Tibial nerve (tissue), 4 donors: ENCODE results near the gene CBX5. TPM values are rescaled to one million over a fixed set of nuclear protein-coding genes. Genes with fewer than 3 reads are reported as not detected.
A peak's percentile ranks its signal among the peaks of the same experiment; 100 is the strongest.

Experiments
- DNase-seq, 2 donors: peaks; one replicate each; pipeline ENCODE4 v3.0.0-alpha.2; 2019; ENCODE audit warnings: low spot score in 2 of 2
- H3K27ac ChIP-seq, 4 donors: fragments of 200-600 bp; sonication (generic) in 3 of 4; one replicate each; pipeline ENCODE4 v1.5.1; 2017 to 2019; ENCODE audit warnings: mild to moderate bottlenecking in 1 of 4
- H3K27me3 ChIP-seq, 2 donors: fragments of 200-600 bp; sonication (generic) in 1 of 2; one replicate each; pipeline versions ENCODE4 v1.5.1 to v1.6.0; 2017 to 2019
- H3K36me3 ChIP-seq, 3 donors: fragments of 200-600 bp; sonication (generic); one replicate each; pipeline ENCODE4 v1.5.1; 2018 to 2019
- H3K4me1 ChIP-seq, 4 donors: fragments of 200-600 bp; sonication (generic) in 3 of 4; one replicate each; pipeline ENCODE4 v1.5.1; 2017 to 2019
- H3K4me3 ChIP-seq, 4 donors: fragments of 200-600 bp; sonication (generic) in 3 of 4; one replicate each; pipeline ENCODE4 v1.5.1; 2017 to 2019; ENCODE audit warnings: mild to moderate bottlenecking in 1 of 4, moderate library complexity in 1 of 4
- H3K9me3 ChIP-seq, 4 donors: fragments of 200-600 bp; sonication (generic) in 3 of 4; one replicate each; pipeline ENCODE4 v1.5.1; 2017 to 2019
- EP300 ChIP-seq, 2 donors: sonication (generic); formaldehyde crosslinking; IDR thresholded peaks; one replicate each; pipeline ENCODE4 v1.6.1; 2017; ENCODE audit warnings: antibody characterized with exemption in 2 of 2, mild to moderate bottlenecking in 1 of 2
- POLR2A ChIP-seq, 2 donors: fragments of 450-650 bp; IDR thresholded peaks; one replicate each; pipeline ENCODE4 v1.6.1; 2017; ENCODE audit warnings: antibody characterized with exemption in 2 of 2, mild to moderate bottlenecking in 2 of 2, moderate library complexity in 2 of 2
- WGBS, 2 donors: methylation state at CpG; one replicate each; pipeline ENCODE4 v1.1.5; 2018; 5-methylcytosine and 5-hydroxymethylcytosine counted together
- total RNA-seq, 4 donors: library from RNA; depleted of rRNA; stranded (reverse); fragments of >200 nt; gene quantifications; one replicate each; pipeline ENCODE4 v1.1.0, GENCODE V29; 2016
- TF ChIP-seq, protein P1 (sequence below), 5 experiments: fragments of 200-600 bp in 3 of 5; fragments of 450-650 bp in 2 of 5; sonication (generic) in 3 of 5; IDR thresholded peaks; one replicate each; pipeline ENCODE4 v1.5.1; 2016 to 2019; ENCODE audit warnings: antibody characterized with exemption in 5 of 5, mild to moderate bottlenecking in 3 of 5, moderate library complexity in 2 of 5

Gene CBX5
- total RNA-seq, 4 donors from 2014 or later: 32.1 to 50.0 (median 42.4) TPM

GRCh38 chr12:54272214-54272613 is 7.7 kb downstream of the CBX5 start:
- Histone ChIP-seq H3K4me1 (peaks cover 0 to 3% (median 0%) of the 10 kb centered on the region in 4 donors), H3K9me3 (no peaks in the 10 kb centered on the region), H3K4me3 (no peak overlapping the region), H3K27me3 (no peaks in the 10 kb centered on the region), H3K36me3 (peaks cover 0 to 19% (median 0%) of the 10 kb centered on the region in 3 donors), H3K27ac (no peak overlapping the region)
- 55 to 65% methylated on average over 1 of the region's 1 CpG for WGBS, 2 donors
- no peak for DNase-seq
- TF ChIP-seq, protein P1, sequence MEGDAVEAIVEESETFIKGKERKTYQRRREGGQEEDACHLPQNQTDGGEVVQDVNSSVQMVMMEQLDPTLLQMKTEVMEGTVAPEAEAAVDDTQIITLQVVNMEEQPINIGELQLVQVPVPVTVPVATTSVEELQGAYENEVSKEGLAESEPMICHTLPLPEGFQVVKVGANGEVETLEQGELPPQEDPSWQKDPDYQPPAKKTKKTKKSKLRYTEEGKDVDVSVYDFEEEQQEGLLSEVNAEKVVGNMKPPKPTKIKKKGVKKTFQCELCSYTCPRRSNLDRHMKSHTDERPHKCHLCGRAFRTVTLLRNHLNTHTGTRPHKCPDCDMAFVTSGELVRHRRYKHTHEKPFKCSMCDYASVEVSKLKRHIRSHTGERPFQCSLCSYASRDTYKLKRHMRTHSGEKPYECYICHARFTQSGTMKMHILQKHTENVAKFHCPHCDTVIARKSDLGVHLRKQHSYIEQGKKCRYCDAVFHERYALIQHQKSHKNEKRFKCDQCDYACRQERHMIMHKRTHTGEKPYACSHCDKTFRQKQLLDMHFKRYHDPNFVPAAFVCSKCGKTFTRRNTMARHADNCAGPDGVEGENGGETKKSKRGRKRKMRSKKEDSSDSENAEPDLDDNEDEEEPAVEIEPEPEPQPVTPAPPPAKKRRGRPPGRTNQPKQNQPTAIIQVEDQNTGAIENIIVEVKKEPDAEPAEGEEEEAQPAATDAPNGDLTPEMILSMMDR (IDR thresholded peaks at IDR 0.05): no peak
- no peak for TF ChIP-seq EP300 (IDR thresholded peaks at IDR 0.05)
- no peak for TF ChIP-seq POLR2A (IDR thresholded peaks at IDR 0.05)

- 88 to 93% methylated on average over 2 of the region's 2 CpGs for WGBS, 2 donors
- Histone ChIP-seq H3K27me3 (no peaks in the 10 kb centered on the region), H3K4me1 (peaks cover 0 to 9% (median 0%) of the 10 kb centered on the region in 4 donors), H3K9me3 (no peaks in the 10 kb centered on the region), H3K27ac (no peak overlapping the region), H3K4me3 (no peak overlapping the region), H3K36me3 (peaks cover 0 to 19% (median 0%) of the 10 kb centered on the region in 3 donors)
- TF ChIP-seq EP300 (IDR thresholded peaks at IDR 0.05) (no peak), POLR2A (IDR thresholded peaks at IDR 0.05) (no peak)
- TF ChIP-seq, protein P1 (IDR thresholded peaks at IDR 0.05): no peak
- no peak for DNase-seq
These were observed 9.6 kb downstream of the CBX5 start for GRCh38 chr12:54270345-54270744.

GRCh38 chr12:54266852-54267251 is 13.1 kb downstream of the CBX5 start:
- Histone ChIP-seq H3K27ac (no peak overlapping the region), H3K36me3 (peaks cover 0 to 4% (median 0%) of the 10 kb centered on the region in 3 donors), H3K9me3 (no peaks in the 10 kb centered on the region), H3K4me3 (no peak overlapping the region), H3K4me1 (peaks cover 0 to 23% (median 8%) of the 10 kb centered on the region in 4 donors), H3K27me3 (no peaks in the 10 kb centered on the region)
- DNase-seq: no peak
- 76% methylated on average over 2 of the region's 2 CpGs for WGBS, 2 donors
- no peak for TF ChIP-seq EP300 (IDR thresholded peaks at IDR 0.05)
- no peak for TF ChIP-seq POLR2A (IDR thresholded peaks at IDR 0.05)
- TF ChIP-seq, protein P1 (IDR thresholded peaks at IDR 0.05): no peak

- Histone ChIP-seq H3K9me3 (no peaks in the 10 kb centered on the region), H3K36me3 (peaks cover 0 to 4% (median 0%) of the 10 kb centered on the region in 3 donors), H3K27ac (no peak overlapping the region), H3K27me3 (no peaks in the 10 kb centered on the region), H3K4me3 (no peak overlapping the region), H3K4me1 (peaks cover 0 to 35% (median 11%) of the 10 kb centered on the region in 4 donors)
- WGBS, 2 donors: 85 to 86% methylated on average over 4 of the region's 4 CpGs
- DNase-seq: no peak
- no peak for TF ChIP-seq POLR2A (IDR thresholded peaks at IDR 0.05)
- TF ChIP-seq EP300 (IDR thresholded peaks at IDR 0.05): no peak
- TF ChIP-seq, protein P1 (IDR thresholded peaks at IDR 0.05): no peak
These were observed 14.5 kb downstream of the CBX5 start for GRCh38 chr12:54265364-54265812.

DNA sequence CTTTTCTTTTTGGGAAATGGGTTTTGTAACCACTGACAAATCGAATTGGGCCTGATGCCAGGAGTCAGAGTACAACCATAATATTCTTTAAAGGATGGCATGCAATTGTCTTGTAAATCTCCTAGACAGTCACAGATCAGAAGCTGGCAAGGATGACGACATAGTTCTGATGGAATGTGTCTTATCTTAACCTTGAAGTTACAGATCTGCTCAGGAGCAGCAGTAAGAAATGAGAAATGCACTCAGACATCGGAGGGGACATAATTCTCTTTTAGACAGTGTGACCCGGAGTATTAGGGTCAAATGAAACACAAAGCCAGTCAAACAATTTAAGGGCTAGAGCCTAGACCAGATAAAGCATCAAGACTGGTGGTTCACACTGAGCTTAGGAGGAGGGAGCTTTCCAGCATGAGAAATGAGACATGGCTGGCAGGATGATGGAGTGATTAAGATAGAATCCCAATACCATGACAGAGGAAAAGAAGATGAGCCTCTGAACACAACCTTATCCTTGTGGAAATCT is 17.5 kb downstream of the CBX5 start:
- Histone ChIP-seq H3K36me3 (peaks cover 0 to 2% (median 0%) of the 10 kb centered on the region in 3 donors), H3K27ac (peak overlapping the region in 2 of 4 donors; percentile 44 to 71), H3K9me3 (no peaks in the 10 kb centered on the region), H3K27me3 (no peaks in the 10 kb centered on the region), H3K4me3 (no peak overlapping the region), H3K4me1 (peaks cover 0 to 65% (median 36%) of the 10 kb centered on the region in 4 donors)
- WGBS, 2 donors: 20 to 26% methylated on average over 4 of the region's 4 CpGs
- DNase-seq: no peak
- TF ChIP-seq, protein P1 (IDR thresholded peaks at IDR 0.05): no peak
- TF ChIP-seq POLR2A (IDR thresholded peaks at IDR 0.05): no peak
- no peak for TF ChIP-seq EP300 (IDR thresholded peaks at IDR 0.05)
